Sigmoid colon (tissue), 3 donors: Measurements from ENCODE around the gene CDKAL1.

Experiments
- CTCF ChIP-seq, 4 experiments: fragments of 450-650 bp in 3 of 4; fragments of 200-600 bp in 1 of 4; IDR thresholded peaks; one replicate each; pipeline ENCODE4 v1.5.1; 2016 to 2019; ENCODE audit warnings: antibody characterized with exemption in 4 of 4, mild to moderate bottlenecking in 3 of 4, moderate library complexity in 2 of 4
- POLR2A ChIP-seq, 2 donors: fragments of 450-650 bp; IDR thresholded peaks; one replicate each; pipeline ENCODE4 v1.6.1; 2016; ENCODE audit warnings: antibody characterized with exemption in 2 of 2, mild to moderate bottlenecking in 2 of 2, moderate library complexity in 2 of 2

DNA sequence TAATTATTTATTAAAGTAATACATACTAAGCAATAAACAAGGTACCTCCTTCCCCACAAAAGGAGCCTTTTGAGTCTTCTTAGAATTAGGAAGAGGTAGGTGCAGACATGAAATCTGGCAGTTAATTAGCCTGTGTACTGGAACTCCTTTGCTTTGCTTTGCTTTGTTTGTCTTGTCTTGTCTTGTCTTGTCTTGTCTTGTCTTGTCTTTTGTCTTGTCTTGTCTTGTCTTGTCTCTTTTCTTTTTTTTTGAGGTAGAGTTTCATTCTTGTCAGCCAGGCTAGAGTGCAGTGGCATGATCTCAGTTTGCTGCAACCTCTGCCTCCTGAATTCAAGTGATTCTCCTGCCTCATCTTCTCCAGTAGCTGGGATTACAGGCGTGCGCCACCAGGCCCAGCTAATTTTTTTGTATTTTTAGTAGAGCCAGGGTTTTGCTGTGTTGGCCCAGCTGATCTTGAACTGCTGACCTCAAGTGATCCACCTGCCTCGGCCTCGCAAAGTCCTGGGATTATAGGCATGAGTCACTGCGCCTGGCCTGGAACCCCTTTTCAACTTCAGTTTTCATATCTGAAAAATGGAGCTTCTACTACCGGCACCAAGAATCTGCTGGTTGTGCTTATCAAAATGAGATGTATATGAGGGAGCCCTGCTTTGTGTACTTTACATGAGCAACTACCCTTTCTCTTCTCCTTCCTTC is 301.2 kb downstream of the CDKAL1 start:
- TF ChIP-seq CTCF (IDR thresholded peaks at IDR 0.05) (no peak), POLR2A (IDR thresholded peaks at IDR 0.05) (no peak)
